ENCODE results near the gene CXXC5.

GRCh38 chr5:139633295-139634027, 14.7 kb upstream of the CXXC5 start:
- TF ChIP-seq CTCF (conservative IDR thresholded peaks at IDR 0.05 in 1 of 2, IDR thresholded peaks at IDR 0.05 in 1 of 2; ENCODE audit: extremely low read depth in 1 of 2, insufficient read depth in 1 of 2, low read depth in 1 of 2, low read length in 2 of 2), result peak; percentile 98 to 99
- no peak for TF ChIP-seq EZH2 (IDR thresholded peaks at IDR 0.05; ENCODE audit: borderline replicate concordance, low read length)
